LNCAP (cell line): Measurements from ENCODE around the gene AIP.

Experiments used
- CTCF ChIP-seq: fragments of 450-650 bp; IDR thresholded peaks from 2 replicates; pipeline ENCODE4 v1.5.1; 2017; ENCODE audit warnings: mild to moderate bottlenecking

The AIP gene

GRCh38 chr11:67504005-67504949 is 21.5 kb downstream of the AIP start:
- no peak for TF ChIP-seq CTCF

- TF ChIP-seq CTCF = no peak
Observed at GRCh38 chr11:67504950-67505581, 22.2 kb downstream of the AIP start, which contains the start of gene PITPNM1. TSS of gene PITPNM1 (minus strand) at chr11:67505363. CDS start at chr11:67504180, 1,183 bp downstream.

DNA sequence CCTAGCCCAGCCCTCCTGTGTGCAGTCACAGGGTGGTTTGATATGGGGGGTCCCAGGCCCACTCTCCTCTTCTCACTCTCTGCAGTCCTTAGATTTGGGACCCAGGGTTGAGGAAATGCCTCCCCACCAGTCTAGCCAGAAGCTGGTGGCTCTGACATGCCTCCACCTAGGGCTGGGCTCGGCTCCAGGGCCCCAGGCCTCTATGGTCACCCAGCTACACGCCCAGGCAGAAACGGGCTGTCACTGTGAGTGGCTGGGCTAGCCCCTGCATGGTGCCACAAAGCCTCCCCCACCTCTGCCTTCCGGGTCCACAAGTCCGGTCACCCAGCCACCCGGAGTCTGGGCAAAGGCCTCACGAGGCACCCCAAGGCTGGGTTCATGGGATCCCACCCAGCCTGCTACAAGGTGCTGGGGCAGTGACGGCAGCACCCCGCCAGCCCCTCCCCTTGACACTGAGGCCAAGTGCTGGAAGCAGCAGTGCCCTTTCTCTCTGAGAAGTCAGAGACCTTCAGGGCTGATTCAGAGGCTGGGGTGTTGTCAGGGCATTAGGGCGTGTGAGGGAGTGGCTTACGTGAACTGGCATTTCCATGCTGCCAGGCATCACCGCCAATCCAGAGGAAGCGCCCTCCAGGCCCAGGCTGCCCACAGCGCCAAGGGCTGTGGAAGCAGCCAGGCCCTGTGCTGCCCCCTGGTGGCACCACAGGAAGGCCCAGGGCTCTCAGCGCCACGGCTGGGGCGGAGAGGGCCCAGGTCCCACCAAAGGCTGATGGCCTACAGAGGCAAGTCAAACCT is 23.0 kb downstream of the AIP start:
- peak; percentile 99 for TF ChIP-seq CTCF

GRCh38 chr11:67506426-67507051 is 23.7 kb downstream of the AIP start:
- peak; percentile 43 for TF ChIP-seq CTCF

GRCh38 chr11:67507242-67507863 is 24.5 kb downstream of the AIP start:
- no peak for TF ChIP-seq CTCF

DNA sequence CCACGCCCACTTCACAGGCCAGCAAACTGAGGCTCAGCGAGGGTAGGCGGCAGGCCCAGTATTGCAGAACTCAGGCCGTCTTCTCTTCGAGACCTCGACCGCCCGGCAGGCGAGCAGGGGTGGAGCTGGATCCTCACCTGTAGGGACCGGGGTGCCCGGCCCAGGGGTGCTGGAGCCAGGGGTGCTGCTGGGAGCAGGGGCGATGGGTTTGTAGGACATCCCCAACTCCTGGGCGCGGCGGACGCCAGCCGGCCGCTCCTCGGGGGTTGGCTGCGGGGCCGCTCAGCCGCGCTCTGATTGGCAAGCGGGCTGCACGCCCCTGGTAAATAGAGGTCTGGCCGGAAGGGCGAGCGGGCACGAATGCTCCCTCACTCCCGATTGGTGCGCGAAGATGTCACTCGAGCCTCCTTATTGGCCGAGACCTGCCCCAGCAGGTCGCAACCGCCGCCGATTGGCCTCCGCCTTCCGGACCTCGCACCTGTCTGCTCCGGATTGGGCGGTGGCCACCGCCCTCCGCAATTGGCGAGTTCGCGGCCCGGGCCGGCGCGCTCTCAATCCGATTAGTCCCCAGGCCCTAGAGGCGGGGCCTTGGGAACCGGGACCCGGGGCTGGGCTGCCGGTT is 25.1 kb downstream of the AIP start, which contains the start of gene CDK2AP2:
CDK2AP2 (minus strand) TSS at position 299 of the 622 bp plus-strand sequence; CDS start at position 219, 80 bp downstream.
- no peak for TF ChIP-seq CTCF
